Subcutaneous adipose tissue (tissue), 4 donors: ENCODE data around the gene SPATS1. TPM values are rescaled to one million over a fixed set of nuclear protein-coding genes. Genes with fewer than 3 reads are reported as not detected.

Source experiments
- total RNA-seq, 4 donors: library from RNA; depleted of rRNA; stranded (reverse); fragments of >200 nt; gene quantifications; one replicate each; pipeline ENCODE4 v1.1.0, GENCODE V29; 2016
- TF ChIP-seq, protein P1 (sequence below): fragments of 450-650 bp; IDR thresholded peaks from one replicate; pipeline ENCODE4 v1.5.1; 2016; ENCODE audit warnings: low read depth, mild to moderate bottlenecking, control low read depth, antibody characterized with exemption, moderate library complexity

Gene SPATS1
- total RNA-seq, 4 donors from 2014 or later: not detected

DNA sequence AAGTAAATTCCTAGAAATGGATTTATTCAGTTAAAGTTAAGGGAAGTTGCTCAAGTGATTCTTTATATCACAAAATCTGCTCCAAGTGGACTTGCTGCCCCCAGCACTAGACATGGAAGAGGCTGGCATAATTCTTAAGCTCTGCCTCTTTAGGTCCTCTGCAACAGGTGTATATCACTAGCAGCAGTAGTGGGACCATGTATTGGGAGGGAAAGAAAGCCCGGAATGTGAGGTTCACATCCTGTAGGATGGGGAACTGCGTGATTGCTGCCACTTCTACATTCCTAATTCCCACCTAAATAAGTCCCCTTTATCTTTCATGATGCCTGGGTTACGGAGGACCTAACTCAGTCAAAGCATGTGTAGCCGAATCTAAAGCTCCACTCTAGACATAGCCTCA lies 13.2 kb downstream of the SPATS1 start:
- TF ChIP-seq, protein P1, sequence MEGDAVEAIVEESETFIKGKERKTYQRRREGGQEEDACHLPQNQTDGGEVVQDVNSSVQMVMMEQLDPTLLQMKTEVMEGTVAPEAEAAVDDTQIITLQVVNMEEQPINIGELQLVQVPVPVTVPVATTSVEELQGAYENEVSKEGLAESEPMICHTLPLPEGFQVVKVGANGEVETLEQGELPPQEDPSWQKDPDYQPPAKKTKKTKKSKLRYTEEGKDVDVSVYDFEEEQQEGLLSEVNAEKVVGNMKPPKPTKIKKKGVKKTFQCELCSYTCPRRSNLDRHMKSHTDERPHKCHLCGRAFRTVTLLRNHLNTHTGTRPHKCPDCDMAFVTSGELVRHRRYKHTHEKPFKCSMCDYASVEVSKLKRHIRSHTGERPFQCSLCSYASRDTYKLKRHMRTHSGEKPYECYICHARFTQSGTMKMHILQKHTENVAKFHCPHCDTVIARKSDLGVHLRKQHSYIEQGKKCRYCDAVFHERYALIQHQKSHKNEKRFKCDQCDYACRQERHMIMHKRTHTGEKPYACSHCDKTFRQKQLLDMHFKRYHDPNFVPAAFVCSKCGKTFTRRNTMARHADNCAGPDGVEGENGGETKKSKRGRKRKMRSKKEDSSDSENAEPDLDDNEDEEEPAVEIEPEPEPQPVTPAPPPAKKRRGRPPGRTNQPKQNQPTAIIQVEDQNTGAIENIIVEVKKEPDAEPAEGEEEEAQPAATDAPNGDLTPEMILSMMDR: no peak

DNA sequence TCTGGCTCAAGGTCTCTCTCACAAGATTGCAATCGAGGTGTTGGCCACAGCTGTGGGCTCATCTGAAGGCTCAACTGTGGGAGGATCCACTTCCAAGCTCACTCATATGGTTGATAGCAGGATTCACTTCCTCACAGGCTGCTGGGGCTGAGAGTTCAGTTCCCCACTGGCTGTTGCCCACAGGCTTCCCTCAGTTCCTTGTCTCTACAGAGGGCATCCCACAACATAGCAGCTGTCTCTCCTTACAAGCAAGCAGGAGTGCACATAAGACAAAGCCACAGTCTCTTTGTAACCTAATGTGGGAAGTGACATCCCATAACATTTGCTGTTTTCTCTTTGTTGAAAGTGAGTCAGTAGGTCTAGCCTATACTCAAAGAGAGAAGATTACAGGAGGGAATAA lies 14.0 kb downstream of the SPATS1 start:
- TF ChIP-seq, protein P1: no peak

GRCh38 chr6:44359973-44360372 lies 17.5 kb downstream of the SPATS1 start:
- TF ChIP-seq, protein P1: no peak

DNA sequence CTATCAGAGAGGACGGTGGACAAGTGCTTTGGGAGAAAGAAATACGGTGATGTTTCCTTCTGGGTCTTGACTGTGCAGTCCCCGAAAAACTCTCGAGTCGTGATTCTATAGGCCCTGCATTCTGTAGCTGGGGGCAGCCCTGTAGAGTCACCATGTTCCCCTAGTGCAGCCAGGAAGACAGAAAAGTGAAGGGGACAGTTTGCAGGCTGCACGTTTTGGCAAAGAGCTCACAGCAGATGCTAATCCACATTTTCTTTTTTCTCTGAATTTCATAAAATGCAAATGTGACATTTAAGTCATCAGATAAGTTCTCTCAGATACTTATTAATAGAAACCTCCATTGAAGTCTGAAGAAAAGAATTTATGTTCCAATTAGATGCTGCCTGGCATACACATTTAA lies 19.5 kb downstream of the SPATS1 start:
- TF ChIP-seq, protein P1: no peak

DNA sequence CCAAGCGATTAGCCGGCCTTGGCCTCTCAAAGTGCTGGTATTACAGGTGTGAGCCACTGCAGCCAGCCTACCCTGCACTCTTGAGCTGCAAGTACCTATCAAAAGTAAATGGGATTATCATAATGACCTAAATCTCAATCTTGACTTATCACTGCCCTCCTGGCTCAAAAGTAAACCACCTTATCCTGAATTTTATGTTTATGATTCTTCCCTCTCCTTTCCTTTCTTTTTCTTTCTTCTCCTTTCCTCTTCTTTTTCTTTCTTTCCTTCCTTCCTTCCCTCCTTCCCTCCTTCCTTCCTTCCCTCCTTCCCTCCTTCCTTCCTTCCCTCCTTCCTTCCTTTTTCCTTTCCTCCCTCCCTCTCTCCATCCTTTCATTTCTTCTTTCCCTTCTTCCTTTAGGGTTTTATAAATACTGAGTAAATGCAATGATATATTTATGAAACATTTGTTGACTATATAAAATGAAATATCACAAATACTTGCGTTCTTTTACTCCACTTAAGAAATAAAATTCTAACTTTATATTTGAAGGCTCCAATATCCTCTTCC lies 21.0 kb downstream of the SPATS1 start:
- TF ChIP-seq, protein P1: no peak

DNA sequence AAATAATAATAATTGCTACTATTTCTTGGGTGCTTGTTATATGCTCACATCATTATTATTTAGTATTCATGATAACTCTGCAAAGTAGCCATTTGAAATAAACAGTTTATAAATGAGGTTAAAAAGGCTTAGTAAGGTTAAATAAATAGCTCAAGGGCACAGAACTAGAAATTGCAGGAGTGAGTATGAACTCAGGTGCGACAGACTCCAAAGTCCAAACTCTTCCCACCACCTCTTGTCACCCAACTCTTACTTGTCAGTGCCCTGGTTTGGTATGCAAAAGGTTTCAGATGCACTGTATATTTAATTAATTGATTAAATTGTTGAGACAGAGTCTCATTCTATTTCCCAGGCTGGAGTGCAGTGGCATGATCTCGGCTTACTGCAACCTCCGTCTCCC lies 24.3 kb downstream of the SPATS1 start:
- TF ChIP-seq, protein P1: no peak

GRCh38 chr6:44367681-44368080 lies 25.2 kb downstream of the SPATS1 start:
- TF ChIP-seq, protein P1: no peak
